ENCODE measurements around the gene ANKRD22. TPM values are rescaled to one million over a fixed set of nuclear protein-coding genes. Genes with fewer than 3 reads are reported as not detected.

ANKRD22 gene
- polyA plus RNA-seq, 3 donors = 0.17 to 0.36 TPM; not detected in 1

DNA sequence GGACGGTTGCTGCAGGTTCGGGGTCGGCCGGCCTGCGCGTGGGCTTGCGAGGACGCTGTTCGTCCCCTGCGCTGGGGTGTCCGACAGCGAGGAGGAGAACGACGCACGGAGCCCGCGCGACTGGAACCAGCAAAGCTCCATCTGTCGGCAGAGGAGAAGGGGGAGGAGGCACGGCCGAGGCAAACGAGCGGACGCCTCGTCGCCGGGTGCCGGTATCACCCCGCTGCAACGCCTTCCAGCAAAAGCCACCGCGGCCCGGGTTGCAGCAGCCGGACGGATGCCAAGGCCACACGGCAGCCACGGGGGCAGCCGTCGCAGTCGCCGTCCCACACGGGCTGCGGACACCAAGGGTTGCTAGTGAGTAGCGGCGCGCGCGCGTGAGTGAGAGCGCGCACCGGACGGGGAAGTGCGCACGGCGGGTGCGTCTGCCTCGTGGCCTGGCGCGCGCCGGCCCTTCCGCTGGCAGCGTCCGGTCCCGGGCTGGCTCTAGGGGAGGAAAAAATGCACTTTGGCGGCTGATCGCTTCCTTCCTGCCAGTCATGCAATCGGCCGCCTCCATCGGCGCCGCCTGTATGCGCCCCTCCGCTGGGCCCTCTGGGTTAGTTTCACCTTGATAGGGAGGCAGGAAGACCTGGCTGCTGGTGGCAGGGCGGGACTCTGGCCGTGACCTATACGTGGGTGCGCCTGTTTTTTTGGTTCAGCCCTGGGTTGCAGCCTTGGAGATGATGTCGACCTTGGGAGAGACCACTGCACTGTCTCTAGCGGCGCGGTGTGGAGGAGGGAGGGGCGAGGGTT, 28.8 kb upstream of the ANKRD22 start:
- DNase-seq (ENCODE audit: extremely low read depth in 1 of 11, low read depth in 9 of 11, low spot score in 4 of 11) = peak; percentile 30 to 75 (median 60)

DNA sequence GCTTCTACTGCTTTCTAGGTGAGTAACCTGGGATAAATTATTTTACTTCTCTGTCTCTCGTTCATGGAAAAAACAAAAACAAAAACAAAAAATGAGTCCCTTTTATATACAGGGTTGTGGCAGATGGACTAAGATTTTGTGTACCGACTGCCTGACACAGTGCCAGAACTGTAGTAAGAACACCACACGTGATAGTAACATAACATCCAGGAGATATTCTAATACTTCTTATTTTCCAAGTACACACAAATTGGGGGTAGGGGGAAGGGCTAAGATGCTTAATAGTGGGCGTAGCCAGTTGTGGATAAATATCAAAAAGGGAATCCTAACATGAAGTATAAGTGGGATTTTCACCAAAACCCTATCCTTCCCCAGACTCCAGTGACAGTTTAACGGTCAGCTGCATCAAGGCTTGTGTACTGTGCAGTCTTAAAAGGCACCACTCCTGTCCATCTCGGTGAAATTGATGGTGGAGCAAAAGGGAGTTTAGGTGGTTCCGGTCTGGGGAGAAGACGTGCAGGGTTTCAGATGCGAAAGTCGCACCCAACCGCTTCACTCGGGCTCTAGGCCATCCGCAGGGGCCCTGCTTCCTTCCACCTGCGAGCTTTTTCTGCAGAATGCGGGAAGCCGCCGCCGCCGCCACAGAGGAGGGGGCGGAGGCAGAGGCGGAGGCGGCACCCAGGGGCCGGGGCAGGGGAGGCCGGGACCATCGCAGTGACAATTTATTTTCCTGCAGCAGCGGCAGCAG, 28.1 kb upstream of the ANKRD22 start, which contains the start of gene STAMBPL1:
Gene STAMBPL1 (plus strand): TSS at position 712 of the 748 bp plus-strand sequence. CDS start 21,464 bp downstream, outside the sequence.
- DNase-seq (ENCODE audit: extremely low read depth in 1 of 11, low read depth in 9 of 11, low spot score in 4 of 11) = peak in 3 of 11 donors; percentile 3 to 41 (median 19)

DNA sequence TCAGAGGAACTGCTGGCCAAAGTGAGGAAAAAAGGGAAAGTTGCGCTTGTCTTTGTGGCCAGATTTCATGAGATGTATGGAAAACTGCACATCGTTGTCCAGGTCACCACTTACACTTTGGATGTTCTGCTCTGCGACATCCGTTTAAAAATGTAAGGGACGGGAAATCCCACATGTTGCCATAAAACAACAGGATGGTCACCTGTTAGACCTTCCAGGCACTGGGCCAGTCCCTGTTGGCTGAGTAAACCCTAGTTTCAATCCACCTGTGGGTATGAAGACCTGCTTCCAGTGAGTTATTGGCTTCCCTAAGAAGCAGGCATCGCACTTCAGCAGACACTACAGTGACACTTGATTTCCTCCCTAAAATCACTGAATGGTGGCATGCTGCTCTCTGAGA, 25.7 kb upstream of the ANKRD22 start:
- no peak for DNase-seq (ENCODE audit: extremely low read depth in 1 of 11, low read depth in 9 of 11, low spot score in 4 of 11)

DNA sequence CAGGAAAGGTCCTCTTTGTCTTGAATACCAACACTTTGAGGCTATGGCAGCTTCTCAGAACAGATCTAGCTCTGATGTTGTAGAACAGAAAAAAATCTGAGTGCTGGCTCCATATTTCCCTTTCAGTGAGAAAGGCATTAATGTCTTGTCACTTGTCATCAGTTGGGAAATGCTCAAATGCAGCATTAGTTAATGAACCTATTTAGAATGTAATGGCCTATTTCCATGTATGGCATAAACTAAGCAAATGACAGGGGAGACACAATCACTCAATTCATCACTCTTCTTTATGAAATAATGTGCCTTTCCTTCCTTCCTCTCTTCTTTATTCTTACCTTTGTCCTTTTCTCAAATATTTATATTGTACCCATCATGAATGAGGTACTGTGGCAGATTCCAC, 23.4 kb upstream of the ANKRD22 start:
- DNase-seq (ENCODE audit: extremely low read depth in 1 of 11, low read depth in 9 of 11, low spot score in 4 of 11) = no peak

DNA sequence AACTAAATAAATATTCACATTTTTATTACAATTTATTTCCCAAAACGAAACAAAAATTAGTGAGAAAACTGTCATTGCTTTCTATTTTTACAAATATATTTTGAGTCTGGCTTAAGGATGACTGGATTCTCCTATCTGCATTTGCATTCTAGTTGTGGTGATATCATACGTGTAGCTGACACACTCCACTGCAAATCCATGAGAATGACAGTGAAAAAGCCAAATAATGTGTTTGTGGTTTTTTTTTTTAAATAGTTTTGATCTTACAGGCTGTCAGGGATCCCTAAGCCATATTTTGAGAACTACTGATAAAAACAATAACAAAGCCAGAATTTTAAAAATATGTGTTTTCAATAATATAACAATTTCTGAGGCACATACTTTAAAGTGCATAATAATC, 22.6 kb upstream of the ANKRD22 start:
- DNase-seq (ENCODE audit: extremely low read depth in 1 of 11, low read depth in 9 of 11, low spot score in 4 of 11) = no peak

DNA sequence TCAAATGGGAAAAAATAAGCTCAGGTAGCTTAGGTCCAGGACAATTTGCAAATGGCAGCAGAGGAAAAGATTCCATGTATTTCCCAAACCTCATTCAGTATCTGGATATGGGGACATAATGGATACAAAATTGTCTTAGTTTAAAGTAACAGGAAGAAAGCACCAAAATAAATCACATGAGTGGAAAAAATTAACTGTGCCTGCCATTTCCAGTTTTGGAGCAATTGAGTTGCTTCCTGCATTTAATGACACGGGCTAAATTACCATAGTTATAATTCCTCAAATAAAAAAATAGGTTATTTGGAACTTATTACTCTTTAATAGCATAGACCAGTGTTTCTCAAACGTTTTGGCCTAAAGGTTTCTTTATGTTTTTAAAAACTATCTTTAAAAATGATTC, 22.1 kb upstream of the ANKRD22 start:
- DNase-seq (ENCODE audit: extremely low read depth in 1 of 11, low read depth in 9 of 11, low spot score in 4 of 11) = no peak

DNA sequence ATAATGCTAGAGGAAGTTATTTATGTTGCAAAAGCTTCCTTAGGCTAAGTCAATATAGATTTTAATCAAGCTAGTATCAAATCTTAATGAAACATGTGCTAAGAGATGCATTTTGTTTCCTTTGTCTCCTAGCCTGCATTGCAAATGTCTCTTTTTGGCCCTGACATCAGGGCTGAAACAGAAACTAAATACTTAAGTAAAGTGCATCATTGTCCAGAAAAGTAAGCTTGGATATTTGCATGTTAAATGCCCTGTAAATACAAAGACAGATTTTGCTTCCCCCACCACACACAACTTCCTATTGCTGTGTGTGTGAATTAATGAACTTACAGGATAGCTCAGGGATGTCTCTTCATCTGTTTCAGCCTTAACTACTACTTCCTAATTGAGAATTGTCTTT, 18.4 kb upstream of the ANKRD22 start:
- no peak for DNase-seq (ENCODE audit: extremely low read depth in 1 of 11, low read depth in 9 of 11, low spot score in 4 of 11)

DNA sequence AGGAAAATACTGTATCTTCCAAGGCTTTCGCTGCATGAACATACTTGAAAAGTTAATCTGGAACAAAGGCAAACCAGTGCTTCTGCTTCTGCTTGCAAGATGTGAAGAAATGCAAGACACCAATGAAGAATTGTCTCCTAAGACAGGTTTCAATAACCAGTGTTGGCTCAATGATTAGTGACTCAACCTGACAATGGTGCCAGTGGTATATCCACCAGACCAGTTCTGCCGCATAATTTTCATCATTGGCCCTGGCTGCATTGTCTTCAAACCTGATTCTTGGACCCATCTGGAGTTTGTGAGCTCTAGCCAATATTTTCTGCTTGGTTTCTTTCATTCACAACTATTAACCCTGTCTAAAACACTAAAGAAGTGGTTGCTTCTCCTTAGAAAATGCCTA, 14.8 kb upstream of the ANKRD22 start:
- DNase-seq (ENCODE audit: extremely low read depth in 1 of 11, low read depth in 9 of 11, low spot score in 4 of 11) = no peak

DNA sequence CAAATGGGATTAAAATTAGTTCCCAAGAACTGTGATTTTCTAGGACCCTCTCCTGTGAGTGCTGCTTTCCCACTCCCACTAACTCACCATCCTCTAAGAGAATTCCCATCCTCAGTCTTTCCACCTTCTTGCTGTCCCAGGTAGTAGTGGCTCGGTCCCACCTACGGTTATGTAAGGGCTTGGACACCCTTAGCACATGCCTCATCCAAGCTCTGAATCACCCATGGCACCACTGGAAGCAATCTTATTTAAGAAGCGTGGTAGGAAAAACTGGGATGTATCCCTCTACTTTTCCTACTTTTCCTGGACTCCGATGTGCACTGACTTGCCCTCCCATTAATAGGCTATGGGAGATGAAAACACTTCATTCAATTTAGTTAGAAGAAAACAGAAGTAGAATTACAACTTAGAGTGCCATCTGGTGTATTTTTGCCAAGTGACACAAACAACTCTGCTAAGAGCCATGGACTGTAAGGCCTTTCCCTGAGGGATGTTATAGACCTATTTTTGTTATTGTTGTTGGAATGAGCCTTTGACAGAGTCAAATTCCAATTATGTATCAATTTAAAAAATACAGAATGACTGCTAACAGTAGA, 13.7 kb upstream of the ANKRD22 start:
- no peak for DNase-seq (ENCODE audit: extremely low read depth in 1 of 11, low read depth in 9 of 11, low spot score in 4 of 11)

DNA sequence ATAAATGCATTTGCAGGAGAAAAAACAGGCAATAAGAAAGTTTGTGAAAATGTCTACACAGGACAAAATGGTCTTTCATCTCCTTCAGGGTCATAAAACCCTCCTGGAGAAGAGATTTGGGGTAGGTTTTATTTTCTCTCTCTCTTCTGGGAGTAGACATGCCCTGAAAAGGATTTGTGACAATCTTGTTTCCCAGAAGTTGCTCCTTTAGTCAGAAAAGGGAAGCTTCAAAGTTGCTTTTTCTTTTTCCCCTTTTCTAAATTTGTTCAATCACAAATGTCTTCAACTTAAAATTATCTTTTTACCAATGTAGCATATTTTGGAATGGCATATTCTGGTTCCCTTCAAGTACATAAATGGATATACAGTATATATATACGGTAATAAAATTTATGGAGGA, 9.4 kb upstream of the ANKRD22 start:
- DNase-seq (ENCODE audit: extremely low read depth in 1 of 11, low read depth in 9 of 11, low spot score in 4 of 11) = no peak

DNA sequence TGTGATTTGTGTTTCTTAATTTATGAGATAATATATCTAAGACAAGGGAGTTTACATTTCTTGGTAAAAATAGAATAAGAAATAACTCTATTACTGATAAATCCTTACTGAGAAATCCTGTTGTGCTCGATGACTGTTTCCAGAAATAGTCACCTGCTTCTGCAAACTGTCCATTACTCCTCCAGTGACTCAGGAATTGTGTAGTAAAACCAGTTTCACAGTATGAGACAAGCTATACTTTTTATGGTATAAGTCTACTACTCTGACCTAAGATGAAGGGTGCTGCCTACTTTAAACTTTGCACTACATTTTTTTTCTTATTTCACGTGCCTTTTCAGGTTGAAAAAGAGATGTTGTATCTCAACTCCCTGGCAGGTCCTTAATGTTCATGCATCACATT, 6.8 kb upstream of the ANKRD22 start:
- DNase-seq (ENCODE audit: extremely low read depth in 1 of 11, low read depth in 9 of 11, low spot score in 4 of 11) = no peak

DNA sequence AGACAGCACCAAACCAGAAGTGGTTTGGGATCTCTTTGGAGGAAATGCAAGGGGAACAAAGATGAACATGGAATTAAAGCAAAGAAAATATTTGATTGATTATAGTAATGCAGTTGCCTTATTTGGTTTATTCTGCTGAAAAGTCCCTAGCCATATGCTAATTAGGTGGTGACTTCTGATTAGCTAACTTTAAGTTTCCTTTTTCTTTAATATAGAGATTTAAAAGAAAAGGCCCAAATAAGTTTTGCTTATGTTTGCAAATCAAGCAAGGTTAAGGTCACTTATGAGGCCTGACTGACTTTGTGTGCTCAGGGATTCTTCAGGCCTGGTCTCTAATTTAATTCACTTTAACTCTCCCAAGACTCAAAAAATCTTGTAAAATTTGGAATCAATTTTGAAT, 6.2 kb upstream of the ANKRD22 start:
- DNase-seq (ENCODE audit: extremely low read depth in 1 of 11, low read depth in 9 of 11, low spot score in 4 of 11) = no peak

DNA sequence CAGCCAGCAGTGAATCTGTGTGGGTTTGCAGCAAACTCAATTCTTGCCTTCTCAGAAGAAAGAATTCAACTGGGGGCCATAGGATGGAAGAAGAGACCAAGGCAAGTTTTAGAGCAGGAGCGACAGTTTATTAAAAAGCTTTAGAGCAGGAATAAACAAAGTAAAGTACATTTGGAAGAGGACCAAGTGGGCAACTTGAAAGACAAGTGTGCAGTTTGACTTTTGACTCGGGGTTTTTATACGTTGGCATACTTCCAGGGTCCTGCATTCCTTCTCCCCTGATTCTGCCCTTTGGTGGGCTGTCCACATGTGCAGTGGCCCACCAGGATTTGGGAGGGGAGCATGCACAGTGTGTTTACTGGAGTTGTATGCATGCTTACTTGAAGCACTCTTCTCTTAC, 3.0 kb upstream of the ANKRD22 start:
- DNase-seq (ENCODE audit: extremely low read depth in 1 of 11, low read depth in 9 of 11, low spot score in 4 of 11) = no peak

DNA sequence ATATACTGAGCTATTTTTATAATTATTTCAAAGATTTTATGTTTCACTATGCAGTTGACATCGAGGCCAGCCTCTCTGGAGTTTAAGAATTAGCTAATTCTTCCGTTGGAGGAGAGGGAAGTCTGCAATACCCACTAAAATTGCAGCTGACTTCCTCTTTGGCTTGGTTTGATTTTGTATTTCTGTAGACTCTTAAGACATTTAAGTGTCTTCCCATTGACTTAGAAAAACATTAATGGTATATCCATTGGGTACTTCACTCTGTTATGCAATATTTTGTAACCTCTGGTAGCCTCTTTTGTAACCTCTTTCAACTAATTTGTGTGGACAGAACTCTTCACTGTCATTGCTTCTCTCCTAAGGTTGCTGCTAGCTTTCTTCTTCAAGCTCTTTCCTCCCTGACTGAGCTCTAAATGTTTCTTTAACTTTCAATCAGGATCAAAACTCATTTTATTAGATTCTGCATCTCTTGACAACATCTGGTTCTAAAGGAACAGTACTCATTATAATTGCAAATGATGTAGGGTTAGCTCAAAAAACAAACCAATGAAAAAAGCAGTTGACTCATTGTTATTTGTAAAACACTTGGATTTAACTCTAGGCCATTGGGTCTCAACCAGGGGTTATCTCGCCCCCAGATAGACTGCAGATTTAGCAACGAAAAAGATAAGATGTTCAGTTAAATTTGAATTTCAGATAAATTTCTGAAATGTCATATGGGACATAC, 1.7 kb upstream of the ANKRD22 start:
- DNase-seq (ENCODE audit: extremely low read depth in 1 of 11, low read depth in 9 of 11, low spot score in 4 of 11) = no peak

DNA sequence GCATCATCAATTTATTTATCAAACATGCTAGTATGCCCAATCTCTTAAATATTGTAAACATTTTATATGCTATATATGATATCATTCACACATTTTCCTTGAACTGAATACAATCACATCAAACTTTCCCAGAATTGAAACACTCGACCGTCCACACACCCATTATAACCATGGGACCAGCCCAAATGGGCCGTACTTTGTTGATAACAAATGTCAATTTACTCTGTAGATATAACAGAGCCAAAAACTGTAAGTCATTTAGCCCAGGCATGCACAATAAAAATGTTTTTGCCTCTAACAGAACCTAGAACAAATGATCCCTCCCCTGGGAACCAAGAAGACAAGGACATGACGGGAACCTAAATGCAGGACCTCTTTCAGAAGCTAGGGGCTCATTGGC, 683 bp upstream of the ANKRD22 start:
- no peak for DNase-seq (ENCODE audit: extremely low read depth in 1 of 11, low read depth in 9 of 11, low spot score in 4 of 11)

DNA sequence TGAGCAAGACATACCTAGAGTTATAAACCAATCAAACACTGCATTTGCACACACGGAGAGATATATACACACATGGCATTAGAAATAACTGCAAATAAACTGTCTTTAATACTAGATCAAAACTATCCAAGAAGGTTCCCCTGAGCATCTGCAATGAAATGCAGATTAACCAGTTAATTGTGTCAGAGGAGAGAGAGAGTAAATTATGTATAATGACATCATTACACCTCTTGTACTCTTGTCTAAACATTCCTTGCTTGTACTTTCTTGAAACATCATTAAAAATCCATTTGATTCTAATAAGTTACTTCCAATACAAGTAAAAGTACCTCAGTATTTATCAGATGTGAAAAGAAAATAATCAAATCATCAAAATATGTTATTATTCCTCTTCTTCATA, 932 bp downstream of the ANKRD22 start:
- no peak for DNase-seq (ENCODE audit: extremely low read depth in 1 of 11, low read depth in 9 of 11, low spot score in 4 of 11)

DNA sequence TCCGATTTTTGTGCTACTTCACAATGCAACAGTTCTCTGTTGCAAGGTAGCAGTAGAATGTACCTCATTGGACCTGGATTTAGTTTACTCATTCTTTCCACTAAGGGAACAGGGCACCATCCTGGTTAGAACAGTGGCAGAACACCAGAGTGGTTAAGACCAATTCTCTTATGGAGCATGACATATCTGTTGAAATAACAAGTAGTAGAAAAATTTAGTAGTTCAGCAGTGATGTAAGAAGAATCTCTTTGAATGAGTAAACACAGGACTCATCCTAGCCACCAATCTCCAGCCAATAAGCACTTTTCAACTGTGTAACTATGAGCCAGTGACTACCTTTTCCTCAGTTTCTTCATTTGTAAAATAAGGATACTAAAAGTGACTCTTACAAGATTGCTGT, 2.4 kb downstream of the ANKRD22 start:
- no peak for DNase-seq (ENCODE audit: extremely low read depth in 1 of 11, low read depth in 9 of 11, low spot score in 4 of 11)

DNA sequence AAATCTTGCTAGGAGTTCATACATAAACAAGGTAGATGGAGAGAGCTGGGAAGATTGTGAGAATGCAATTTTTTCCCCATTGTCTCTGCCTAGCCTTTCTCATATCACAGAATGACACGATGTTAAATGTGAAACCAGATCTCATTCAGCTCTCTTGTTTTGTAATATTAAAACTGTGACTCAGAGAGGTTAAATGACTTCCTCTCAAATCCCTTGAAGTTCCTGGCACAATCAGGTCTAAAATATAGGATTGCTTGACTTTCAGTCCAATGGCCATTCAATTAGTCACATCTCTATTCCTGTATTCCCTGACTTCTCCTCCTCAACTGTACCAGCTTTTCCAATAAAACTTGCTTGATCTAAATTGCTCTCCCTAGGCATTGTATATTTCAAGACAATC, 3.1 kb downstream of the ANKRD22 start:
- no peak for DNase-seq (ENCODE audit: extremely low read depth in 1 of 11, low read depth in 9 of 11, low spot score in 4 of 11)

DNA sequence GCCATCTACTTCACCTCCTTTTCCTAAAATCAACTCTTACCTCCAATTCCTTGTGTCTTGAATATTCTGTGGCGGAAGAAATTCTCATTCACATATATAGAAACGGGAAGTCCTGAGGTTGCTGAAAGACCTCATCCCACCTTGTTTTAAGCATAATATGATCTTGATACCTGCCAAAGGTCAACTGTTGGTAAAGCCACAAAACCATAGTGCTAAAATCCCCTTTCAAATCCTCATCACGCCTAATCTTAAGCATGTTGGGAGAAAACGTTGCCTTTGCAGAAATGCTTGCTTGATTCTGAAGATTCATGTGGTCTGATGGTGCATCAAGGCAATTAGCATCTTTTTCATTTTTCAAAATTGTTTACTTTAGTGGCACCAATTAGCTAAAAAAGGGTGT, 8.5 kb downstream of the ANKRD22 start:
- no peak for DNase-seq (ENCODE audit: extremely low read depth in 1 of 11, low read depth in 9 of 11, low spot score in 4 of 11)
